Tibial nerve (tissue), 4 donors: Measurements from ENCODE around the gene CRTC3. TPM values are rescaled to one million over a fixed set of nuclear protein-coding genes. Genes with fewer than 3 reads are reported as not detected.
A peak's percentile ranks its signal among the peaks of the same experiment; 100 is the strongest.

Source experiments
- DNase-seq, 2 donors: peaks; one replicate each; pipeline ENCODE4 v3.0.0-alpha.2; 2019; ENCODE audit warnings: low spot score in 2 of 2
- H3K27ac ChIP-seq, 4 donors: fragments of 200-600 bp; sonication (generic) in 3 of 4; one replicate each; pipeline ENCODE4 v1.5.1; 2017 to 2019; ENCODE audit warnings: mild to moderate bottlenecking in 1 of 4
- H3K27me3 ChIP-seq, 2 donors: fragments of 200-600 bp; sonication (generic) in 1 of 2; one replicate each; pipeline versions ENCODE4 v1.5.1 to v1.6.0; 2017 to 2019
- H3K36me3 ChIP-seq, 3 donors: fragments of 200-600 bp; sonication (generic); one replicate each; pipeline ENCODE4 v1.5.1; 2018 to 2019
- H3K4me1 ChIP-seq, 4 donors: fragments of 200-600 bp; sonication (generic) in 3 of 4; one replicate each; pipeline ENCODE4 v1.5.1; 2017 to 2019
- H3K4me3 ChIP-seq, 4 donors: fragments of 200-600 bp; sonication (generic) in 3 of 4; one replicate each; pipeline ENCODE4 v1.5.1; 2017 to 2019; ENCODE audit warnings: mild to moderate bottlenecking in 1 of 4, moderate library complexity in 1 of 4
- H3K9me3 ChIP-seq, 4 donors: fragments of 200-600 bp; sonication (generic) in 3 of 4; one replicate each; pipeline ENCODE4 v1.5.1; 2017 to 2019
- CTCF ChIP-seq, 5 experiments: fragments of 200-600 bp in 3 of 5; fragments of 450-650 bp in 2 of 5; sonication (generic) in 3 of 5; IDR thresholded peaks; one replicate each; pipeline ENCODE4 v1.5.1; 2016 to 2019; ENCODE audit warnings: antibody characterized with exemption in 5 of 5, mild to moderate bottlenecking in 3 of 5, moderate library complexity in 2 of 5
- EP300 ChIP-seq, 2 donors: sonication (generic); formaldehyde crosslinking; IDR thresholded peaks; one replicate each; pipeline ENCODE4 v1.6.1; 2017; ENCODE audit warnings: antibody characterized with exemption in 2 of 2, mild to moderate bottlenecking in 1 of 2
- POLR2A ChIP-seq, 2 donors: fragments of 450-650 bp; IDR thresholded peaks; one replicate each; pipeline ENCODE4 v1.6.1; 2017; ENCODE audit warnings: antibody characterized with exemption in 2 of 2, mild to moderate bottlenecking in 2 of 2, moderate library complexity in 2 of 2
- WGBS, 2 donors: methylation state at CpG; one replicate each; pipeline ENCODE4 v1.1.5; 2018; 5-methylcytosine and 5-hydroxymethylcytosine counted together
- total RNA-seq, 4 donors: library from RNA; depleted of rRNA; stranded (reverse); fragments of >200 nt; gene quantifications; one replicate each; pipeline ENCODE4 v1.1.0, GENCODE V29; 2016

CRTC3 gene
- total RNA-seq, 4 donors from 2014 or later, result 52.7 to 63.7 (median 60.6) TPM

- H3K27ac ChIP-seq, result peak overlapping the region; percentile 66 to 94 (median 80)
- peak; percentile 84 to 93 for DNase-seq
- H3K4me1 ChIP-seq, result peaks cover 0 to 93% (median 73%) of the 10 kb centered on the region in 4 donors
- TF ChIP-seq CTCF (IDR thresholded peaks at IDR 0.05), result no peak
- no peak for TF ChIP-seq POLR2A (IDR thresholded peaks at IDR 0.05)
- TF ChIP-seq EP300 (IDR thresholded peaks at IDR 0.05), result peak in 1 of 2 donors; percentile 74
- H3K36me3 ChIP-seq, result no peaks in the 10 kb centered on the region
- 28 to 36% methylated on average over 11 to 12 of the region's 12 CpGs for WGBS, 2 donors
- H3K4me3 ChIP-seq, result no peak overlapping the region
- no peaks in the 10 kb centered on the region for H3K9me3 ChIP-seq
- H3K27me3 ChIP-seq, result no peaks in the 10 kb centered on the region
Observed at GRCh38 chr15:90557186-90558084, 27.7 kb downstream of the CRTC3 start.

- Histone ChIP-seq H3K27ac (peak overlapping the region; percentile 66 to 94 (median 80)), H3K4me3 (no peak overlapping the region), H3K36me3 (no peaks in the 10 kb centered on the region), H3K4me1 (peaks cover 0 to 93% (median 73%) of the 10 kb centered on the region in 4 donors), H3K27me3 (no peaks in the 10 kb centered on the region), H3K9me3 (no peaks in the 10 kb centered on the region)
- WGBS, 2 donors, result 4 to 21% methylated on average over 4 of the region's 4 CpGs
- peak in 1 of 2 donors; percentile 57 for DNase-seq
- TF ChIP-seq POLR2A (IDR thresholded peaks at IDR 0.05) (no peak), CTCF (IDR thresholded peaks at IDR 0.05) (no peak), EP300 (IDR thresholded peaks at IDR 0.05) (no peak)
Observed at GRCh38 chr15:90558171-90558573, 28.4 kb downstream of the CRTC3 start.

- H3K36me3 ChIP-seq, result no peaks in the 10 kb centered on the region
- no peaks in the 10 kb centered on the region for H3K27me3 ChIP-seq
- no peak for DNase-seq
- no peak overlapping the region for H3K4me3 ChIP-seq
- peak overlapping the region; percentile 65 to 94 (median 78) for H3K27ac ChIP-seq
- WGBS, 2 donors, result 94 to 97% methylated on average over 1 of the region's 1 CpG
- TF ChIP-seq CTCF (IDR thresholded peaks at IDR 0.05) (no peak), POLR2A (IDR thresholded peaks at IDR 0.05) (no peak), EP300 (IDR thresholded peaks at IDR 0.05) (no peak)
- no peaks in the 10 kb centered on the region for H3K9me3 ChIP-seq
- H3K4me1 ChIP-seq, result peaks cover 0 to 93% (median 76%) of the 10 kb centered on the region in 4 donors
Observed at GRCh38 chr15:90559119-90559518, 29.4 kb downstream of the CRTC3 start.

GRCh38 chr15:90560229-90560776, 30.6 kb downstream of the CRTC3 start:
- Histone ChIP-seq H3K27me3 (no peaks in the 10 kb centered on the region), H3K27ac (peak overlapping the region; percentile 65 to 94 (median 78)), H3K4me3 (no peak overlapping the region), H3K9me3 (no peaks in the 10 kb centered on the region), H3K4me1 (peaks cover 0 to 92% (median 80%) of the 10 kb centered on the region in 4 donors), H3K36me3 (no peaks in the 10 kb centered on the region)
- peak; percentile 49 to 88 for TF ChIP-seq EP300 (IDR thresholded peaks at IDR 0.05)
- no peak for TF ChIP-seq CTCF (IDR thresholded peaks at IDR 0.05)
- 7 to 8% methylated on average over 7 of the region's 7 CpGs for WGBS, 2 donors
- DNase-seq, result peak; percentile 32 to 75
